DMS114 treated with DMSO at 0.1 percent for 48 hours (cell line): ENCODE results near the gene AMIGO2.

Experiments
- DNase-seq: peaks from one replicate; lab custom pipeline; 2025; ENCODE audit not compliant: unreplicated experiment; lab: John Stamatoyannopoulos, UW

Gene AMIGO2

DNA sequence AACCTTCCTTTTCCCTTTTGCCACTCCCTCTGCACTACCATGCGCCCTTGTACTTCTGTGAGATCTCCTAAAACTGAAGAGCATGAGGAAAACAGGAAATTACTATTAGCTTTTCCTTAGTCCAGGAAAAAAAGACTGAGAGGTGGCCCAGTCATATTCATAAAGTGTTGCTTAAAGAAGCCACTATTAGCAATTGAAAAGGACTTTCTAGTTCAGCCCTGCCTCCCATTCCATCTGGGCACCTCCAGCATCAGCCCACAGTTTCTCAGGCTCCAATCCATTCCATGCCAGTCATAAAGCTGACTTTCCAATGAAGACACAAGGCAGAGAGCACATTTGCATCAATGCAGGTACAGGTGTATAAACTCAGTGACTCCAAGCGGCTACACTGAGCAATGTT is 19.9 kb upstream of the AMIGO2 start:
- no peak for DNase-seq

DNA sequence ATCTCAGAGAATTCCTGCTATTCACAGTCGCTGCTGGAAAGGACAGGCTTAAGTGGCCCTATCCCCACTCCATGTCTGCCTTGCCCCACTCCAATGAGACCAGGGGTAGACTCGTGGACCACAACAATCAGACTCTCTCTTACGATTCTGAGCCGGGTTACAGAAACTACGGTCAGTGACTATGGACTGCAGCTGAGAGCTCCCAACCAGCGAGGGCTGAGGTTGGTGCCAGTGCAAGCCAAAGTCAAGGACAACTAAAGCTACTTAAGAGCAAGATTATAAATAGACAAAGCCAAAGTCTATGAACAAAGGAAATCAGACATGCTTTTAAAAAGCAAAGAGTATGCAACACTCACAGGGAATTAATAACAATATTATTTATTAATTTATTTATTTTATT is 18.3 kb upstream of the AMIGO2 start:
- DNase-seq, result no peak

DNA sequence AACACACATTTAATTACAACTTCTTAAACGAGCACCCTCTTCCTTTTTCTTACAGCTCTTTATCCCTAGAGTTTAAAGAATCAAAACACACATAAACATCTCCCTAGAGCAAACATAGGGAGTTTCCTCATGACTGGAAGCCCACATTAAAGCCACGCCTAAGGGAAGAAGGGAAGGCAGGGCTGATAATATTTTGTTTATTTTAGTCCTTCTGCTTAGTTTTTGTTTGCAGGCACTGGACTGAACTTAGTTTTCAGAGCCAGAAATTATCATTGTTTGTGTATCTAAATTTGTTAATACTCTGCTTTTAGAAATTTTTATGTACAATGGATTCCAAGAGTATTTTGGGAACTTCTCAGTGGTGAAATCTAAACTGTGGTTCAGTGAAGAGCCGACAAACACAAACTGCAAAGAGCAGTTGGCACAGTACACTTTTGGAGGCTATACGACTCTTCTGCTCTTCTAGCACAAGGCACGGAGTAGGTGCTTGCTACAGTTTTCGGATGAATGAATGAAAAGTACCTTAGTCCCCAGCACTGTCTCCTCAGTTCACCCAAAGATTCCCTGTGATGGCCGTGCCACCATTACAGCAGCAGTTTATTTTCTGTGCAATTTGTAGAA is 17.6 kb upstream of the AMIGO2 start:
- DNase-seq, result no peak

GRCh38 chr12:47095446-47096236 is 15.9 kb upstream of the AMIGO2 start:
- DNase-seq, result no peak

DNA sequence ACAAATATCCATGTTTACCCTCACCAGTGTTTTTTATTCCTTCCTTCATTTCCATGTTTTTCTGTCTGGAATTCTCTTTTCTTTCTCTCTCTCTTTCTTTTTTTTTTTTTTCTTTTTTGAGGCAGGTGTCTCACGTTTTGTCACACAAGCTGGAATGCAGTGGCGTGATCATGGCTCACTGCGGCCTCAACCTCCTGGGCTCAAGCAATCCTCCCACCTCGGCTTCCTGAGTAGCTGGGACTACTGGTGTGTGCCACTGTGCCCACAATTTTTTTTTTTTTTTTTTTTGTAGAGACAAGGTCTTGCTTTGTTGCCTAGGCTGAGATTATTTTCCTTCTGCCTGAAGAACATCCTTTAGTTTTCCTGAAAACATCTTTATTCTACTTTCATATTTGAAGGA is 15.0 kb upstream of the AMIGO2 start:
- no peak for DNase-seq

GRCh38 chr12:47091009-47091408 is 11.2 kb upstream of the AMIGO2 start:
- DNase-seq, result no peak

DNA sequence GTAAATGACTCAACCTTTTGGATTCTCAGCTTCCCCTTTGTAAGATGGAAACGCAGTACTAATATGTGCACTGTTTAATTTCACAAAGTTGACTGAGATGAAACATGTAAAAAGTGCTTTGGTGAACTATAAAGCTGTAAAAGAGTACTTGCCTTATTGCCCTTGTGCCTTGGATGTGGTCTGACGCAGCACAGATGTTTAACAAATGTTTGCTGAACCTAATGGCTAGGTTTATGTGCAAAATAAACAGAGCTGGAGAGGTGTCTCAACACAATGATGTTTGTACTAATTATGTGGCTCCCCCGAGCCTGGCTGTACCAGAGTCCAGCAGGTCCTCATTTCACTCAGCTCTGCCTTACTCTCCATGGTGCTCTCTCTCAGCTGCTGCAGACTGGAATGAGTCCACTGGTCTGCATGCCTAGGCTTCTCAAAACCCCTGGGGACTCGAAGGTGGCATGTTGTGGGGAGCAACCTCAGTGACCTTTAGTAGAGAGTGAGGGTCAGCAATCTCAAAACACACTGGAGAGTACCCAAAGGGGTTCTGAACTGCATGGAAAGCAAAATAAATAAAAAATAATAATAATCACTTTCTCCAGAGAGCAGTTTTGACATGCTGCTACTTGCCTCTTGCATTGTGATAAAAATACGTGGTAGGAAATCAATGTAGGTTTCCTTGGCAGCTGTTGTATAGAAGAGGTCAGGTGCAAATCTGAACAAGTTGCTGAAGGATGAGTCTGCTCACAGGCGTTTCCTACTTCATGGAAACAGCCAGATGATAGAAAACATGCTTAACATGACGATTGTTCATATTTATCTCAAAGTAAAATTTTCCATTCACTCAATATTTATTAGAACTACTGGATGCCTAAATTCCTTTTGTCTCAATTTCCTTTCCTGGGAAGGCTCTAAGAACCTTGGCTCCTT is 8.5 kb upstream of the AMIGO2 start:
- DNase-seq, result no peak

DNA sequence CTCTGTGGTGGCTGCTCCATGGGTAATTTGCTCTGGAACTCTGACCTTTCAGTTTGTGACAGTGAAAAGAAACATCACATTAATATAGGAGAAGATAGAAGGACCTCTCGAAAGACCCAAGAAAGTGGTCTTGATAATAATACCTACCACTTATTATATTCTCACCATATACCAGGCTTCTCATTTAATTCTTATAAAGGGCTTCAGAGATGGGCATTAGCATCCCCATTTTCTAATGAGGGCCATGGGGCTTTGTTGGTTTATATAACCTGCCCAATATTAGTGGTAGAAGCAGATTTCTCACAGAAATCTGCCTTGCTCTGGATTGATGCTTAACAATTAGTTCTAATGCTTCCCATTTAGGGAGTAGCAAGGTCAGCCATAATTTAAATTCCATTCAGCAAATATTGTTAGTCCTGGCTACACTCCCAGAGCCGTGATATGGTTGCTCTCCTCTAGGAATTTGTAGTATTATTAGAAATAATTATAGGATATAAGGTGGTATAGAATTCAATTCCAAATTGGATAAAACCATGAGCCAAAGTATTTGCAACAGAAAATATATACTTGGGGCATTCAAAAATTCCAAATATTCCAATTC is 7.4 kb upstream of the AMIGO2 start:
- DNase-seq, result no peak

- DNase-seq, result no peak
These were observed 6.1 kb upstream of the AMIGO2 start for GRCh38 chr12:47085815-47086252.

DNA sequence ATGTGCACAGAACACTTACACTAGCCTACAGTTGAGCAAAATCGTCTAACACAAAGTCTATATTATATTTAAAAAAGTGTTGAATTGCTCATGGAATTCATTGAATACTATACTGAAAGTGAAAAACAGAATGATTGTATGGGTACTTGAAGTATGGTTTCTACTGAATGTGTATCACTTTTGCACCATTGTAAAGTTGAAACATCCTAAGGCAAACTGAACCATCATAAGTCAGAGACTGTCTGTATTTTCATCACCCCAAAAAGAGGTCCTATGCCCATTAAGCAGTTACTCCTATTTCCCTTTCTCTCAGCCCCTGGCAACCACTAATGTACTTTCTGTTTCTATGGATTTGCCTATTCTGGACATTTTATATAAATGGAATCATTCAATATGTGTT is 4.4 kb upstream of the AMIGO2 start:
- DNase-seq, result no peak

GRCh38 chr12:47082796-47083621 is 3.2 kb upstream of the AMIGO2 start:
- no peak for DNase-seq

DNA sequence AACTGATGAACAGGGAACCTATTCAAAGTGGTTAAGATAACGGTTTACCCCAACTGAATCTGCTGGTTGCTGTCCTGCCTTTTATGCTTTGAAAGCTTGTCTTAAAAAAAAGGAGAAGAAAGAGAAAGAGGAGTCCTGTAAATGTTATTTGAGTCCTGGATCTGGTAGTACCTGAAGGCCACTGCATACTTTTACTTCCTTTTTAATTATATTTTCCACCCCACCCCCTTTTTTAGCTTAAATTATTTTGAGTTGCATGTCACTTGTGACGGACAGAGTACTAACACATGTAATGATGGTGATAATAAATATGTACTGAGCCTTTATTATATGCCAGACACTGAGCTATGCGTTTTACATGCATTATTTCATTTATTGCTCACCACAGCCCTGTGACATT is 2.5 kb upstream of the AMIGO2 start:
- DNase-seq, result no peak

- no peak for DNase-seq
These were observed 1.2 kb upstream of the AMIGO2 start for GRCh38 chr12:47080725-47081502.

GRCh38 chr12:47079981-47080724 is 394 bp upstream of the AMIGO2 start:
- DNase-seq, result no peak

- DNase-seq, result no peak
These were observed 859 bp downstream of the AMIGO2 start for GRCh38 chr12:47078733-47079467.

DNA sequence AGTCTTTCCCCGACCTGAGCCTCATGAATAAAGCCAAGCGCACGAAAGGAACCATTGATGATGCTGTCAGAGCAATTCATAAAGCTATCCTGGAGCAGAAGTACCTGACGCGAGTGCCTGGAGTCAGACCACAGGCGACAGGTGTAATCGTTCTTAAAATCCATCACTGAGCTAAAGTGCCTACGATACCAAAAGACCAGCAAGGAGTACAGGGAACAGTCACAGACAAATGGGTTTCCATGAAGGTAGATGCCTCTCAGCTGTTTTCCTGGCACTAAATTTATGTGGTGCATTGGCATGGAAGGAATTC is 1.7 kb downstream of the AMIGO2 start:
- DNase-seq, result no peak

- no peak for DNase-seq
These were observed 2.3 kb downstream of the AMIGO2 start for GRCh38 chr12:47077206-47078085.
